HepG2 (cell line): ENCODE results near the gene DMGDH. TPM values are rescaled to one million over a fixed set of nuclear protein-coding genes. Genes with fewer than 3 reads are reported as not detected.
A peak's percentile ranks its signal among the peaks of the same experiment; 100 is the strongest.

Source experiments
- ATAC-seq: fragments of 200-7000 bp; cut with Tn5 transposase; 3 replicates; pipeline ENCODE4 v1.9.1; 2020; ENCODE audit warnings: mild to moderate bottlenecking, moderate library complexity
- BruUV-seq: library from RNA; stranded (reverse); fragments of 400-500 nt; replicated peaks from 2 replicates; lab custom pipeline; 2021; lab: Mats Ljungman, UMichigan
- CTCF ChIA-PET: fragments of 300-600 bp; formaldehyde crosslinking; extraction: SDS; loops from one replicate; lab custom pipeline; 2021; ENCODE audit warnings: low total read pairs, inconsistent platforms, low intra/inter-chr PET ratio; lab: Yijun Ruan, JAX
- POLR2A ChIA-PET: fragments of 350-600 bp; sonication (Branson Sonifier 250); formaldehyde crosslinking; loops from one replicate; lab custom pipeline; 2020; ENCODE audit warnings: antibody characterized with exemption, inconsistent platforms; lab: Yijun Ruan, JAX
- DNase-seq: peaks from one replicate; pipeline ENCODE4 v3.0.0-alpha.2; 2015; ENCODE audit warnings: low spot score
- FAIRE-seq: peaks from 3 replicates; lab custom pipeline; 2011; peaks lifted over from hg19 to GRCh38; lab: Jason Lieb, UNC
- H2AFZ ChIP-seq: one replicate; pipeline ENCODE4 v1.6.1; 2011; ENCODE audit warnings: low read length, inconsistent platforms
- H3K27ac ChIP-seq: fragments of 300-600 bp; 3 replicates; pipeline ENCODE4 v1.8.0; 2011; ENCODE audit warnings: mixed run types, mild to moderate bottlenecking, mixed read lengths, low read length, inconsistent platforms; ENCODE audit not compliant: insufficient read depth; ENCODE audit errors: extremely low read length
- H3K27me3 ChIP-seq, 2 experiments: fragments of 200-600 bp in 1 of 2; 2 replicates in 1 of 2; 3 replicates in 1 of 2; pipeline versions ENCODE4 v1.6.0 to v1.8.0; 2011; ENCODE audit warnings: low read length in 2 of 2, mild to moderate bottlenecking in 2 of 2, moderate library complexity in 2 of 2, inconsistent platforms in 1 of 2; ENCODE audit not compliant: insufficient read depth in 2 of 2, control insufficient read depth in 1 of 2
- H3K36me3 ChIP-seq, 2 experiments: fragments of 200-600 bp in 1 of 2; replicated peaks in 1 of 2; 2 replicates in 1 of 2; 3 replicates in 1 of 2; pipeline versions ENCODE4 v1.5.1 to v1.8.0; 2011; ENCODE audit warnings: low read length in 2 of 2, inconsistent platforms in 1 of 2; ENCODE audit not compliant: insufficient read depth in 2 of 2, control insufficient read depth in 1 of 2
- H3K4me1 ChIP-seq: 2 replicates; pipeline ENCODE4 v1.5.1; 2012; ENCODE audit warnings: low read length, inconsistent platforms; ENCODE audit not compliant: insufficient read depth
- H3K4me2 ChIP-seq: 2 replicates; pipeline ENCODE4 v1.6.0; 2011; ENCODE audit warnings: low read depth, low read length, inconsistent platforms
- H3K4me3 ChIP-seq, 3 experiments: fragments of 200-600 bp in 1 of 3; sonication (generic), shearing (Covaris generic) in 1 of 3; replicated peaks in 1 of 3; 2 replicates each; pipeline ENCODE4 v1.5.1; 2011 to 2016; ENCODE audit warnings: low read length in 3 of 3, inconsistent platforms in 2 of 3, low read depth in 2 of 3, mild to moderate bottlenecking in 2 of 3, control low read depth in 1 of 3, mixed read lengths in 1 of 3; ENCODE audit not compliant: insufficient read depth in 1 of 3
- H3K79me2 ChIP-seq: one replicate; pipeline ENCODE4 v1.6.1; 2011; ENCODE audit warnings: low read length, inconsistent platforms; ENCODE audit not compliant: insufficient read depth
- H3K9ac ChIP-seq: 2 replicates; pipeline ENCODE4 v1.6.0; 2011; ENCODE audit warnings: mild to moderate bottlenecking, low read depth, low read length, inconsistent platforms; ENCODE audit not compliant: insufficient read depth
- H3K9me3 ChIP-seq: 2 replicates; pipeline ENCODE4 v1.5.1; 2012; ENCODE audit warnings: mild to moderate bottlenecking, low read length
- H4K20me1 ChIP-seq: 2 replicates; pipeline ENCODE4 v1.6.0; 2011; ENCODE audit warnings: inconsistent platforms, mild to moderate bottlenecking, low read length, moderate library complexity; ENCODE audit not compliant: insufficient read depth
- CEBPG ChIP-seq: IDR thresholded peaks from 2 replicates; pipeline ENCODE4 v1.6.1; 2016
- CREB1 ChIP-seq, 2 experiments: fragments of 450-650 bp in 1 of 2; IDR thresholded peaks; 2 replicates each; pipeline ENCODE4 v1.6.1; 2016 to 2017; ENCODE audit warnings: control low read depth in 1 of 2, mild to moderate bottlenecking in 1 of 2, missing compliant biosample characterization in 1 of 2, missing genetic modification characterization in 1 of 2
- ELF3 ChIP-seq: IDR thresholded peaks from 2 replicates; pipeline ENCODE4 v1.6.1; 2016; ENCODE audit warnings: missing genetic modification reagents, missing compliant biosample characterization
- FOXJ3 ChIP-seq: sonication (generic); formaldehyde crosslinking; IDR thresholded peaks from 2 replicates; pipeline ENCODE4 v1.4.0; 2020; ENCODE audit warnings: missing genetic modification reagents, mild to moderate bottlenecking, borderline replicate concordance
- HNF1B ChIP-seq: sonication (generic); formaldehyde crosslinking; IDR thresholded peaks from 2 replicates; pipeline ENCODE4 v1.5.1; 2020; ENCODE audit warnings: mild to moderate bottlenecking, moderate library complexity, missing genetic modification reagents
- KAT2B ChIP-seq: fragments of 150-350 bp; IDR thresholded peaks from 2 replicates; pipeline ENCODE4 v1.6.1; 2014; ENCODE audit warnings: low read depth, low read length, borderline replicate concordance
- KDM6A ChIP-seq: IDR thresholded peaks from 2 replicates; pipeline ENCODE4 v1.6.1; 2016; ENCODE audit warnings: low read depth
- MED1 ChIP-seq: sonication (generic); formaldehyde crosslinking; IDR thresholded peaks from 2 replicates; pipeline ENCODE4 v1.4.0; 2020; ENCODE audit warnings: missing genetic modification reagents
- MED13 ChIP-seq: sonication (generic); formaldehyde crosslinking; IDR thresholded peaks from 2 replicates; pipeline ENCODE4 v1.5.0; 2020; ENCODE audit warnings: missing genetic modification reagents
- PCBP1 ChIP-seq: fragments of 200-400 bp; formaldehyde crosslinking; IDR thresholded peaks from 2 replicates; pipeline ENCODE4 v1.6.1; 2017; ENCODE audit warnings: mild to moderate bottlenecking, low read depth, low read length, borderline replicate concordance
- PHF21A ChIP-seq: sonication (generic); formaldehyde crosslinking; IDR thresholded peaks from 2 replicates; pipeline ENCODE4 v1.5.0; 2020; ENCODE audit warnings: mild to moderate bottlenecking, missing genetic modification reagents
- PITX1 ChIP-seq: sonication (generic); formaldehyde crosslinking; IDR thresholded peaks from 2 replicates; pipeline ENCODE4 v1.5.1; 2020; ENCODE audit warnings: mild to moderate bottlenecking, missing genetic modification reagents
- POGZ ChIP-seq: sonication (generic); formaldehyde crosslinking; IDR thresholded peaks from 2 replicates; pipeline ENCODE4 v1.4.0; 2020; ENCODE audit warnings: mild to moderate bottlenecking, missing genetic modification reagents
- POLR2G ChIP-seq: fragments of 200-400 bp; formaldehyde crosslinking; IDR thresholded peaks from 2 replicates; pipeline ENCODE4 v1.6.1; 2018; ENCODE audit warnings: mild to moderate bottlenecking, low read depth, low read length, moderate library complexity
- SAP130 ChIP-seq: IDR thresholded peaks from 2 replicates; pipeline ENCODE4 v1.6.1; 2016; ENCODE audit warnings: low read depth
- TBX2 ChIP-seq: sonication (generic); formaldehyde crosslinking; IDR thresholded peaks from 2 replicates; pipeline ENCODE4 v1.5.0; 2020; ENCODE audit warnings: missing genetic modification reagents, mild to moderate bottlenecking, borderline replicate concordance
- WIZ ChIP-seq: sonication (generic); formaldehyde crosslinking; IDR thresholded peaks from 2 replicates; pipeline ENCODE4 v1.5.1; 2020; ENCODE audit warnings: mild to moderate bottlenecking, missing genetic modification reagents
- ZGPAT ChIP-seq: IDR thresholded peaks from 2 replicates; pipeline ENCODE4 v1.6.1; 2016; ENCODE audit warnings: mild to moderate bottlenecking
- ZMYM4 ChIP-seq: sonication (generic); formaldehyde crosslinking; IDR thresholded peaks from 2 replicates; pipeline ENCODE4 v1.8.1; 2023; ENCODE audit warnings: mild to moderate bottlenecking, missing genetic modification reagents
- ZNF567 ChIP-seq: sonication (generic); formaldehyde crosslinking; IDR thresholded peaks from 2 replicates; pipeline ENCODE4 v1.8.1; 2023; ENCODE audit warnings: mild to moderate bottlenecking, missing genetic modification reagents, borderline replicate concordance
- ZNF580 ChIP-seq: IDR thresholded peaks from 2 replicates; pipeline ENCODE4 v1.6.1; 2016; ENCODE audit warnings: low read depth, borderline replicate concordance
- ZNF878 ChIP-seq: sonication (generic); formaldehyde crosslinking; IDR thresholded peaks from 2 replicates; pipeline ENCODE4 v1.8.1; 2023; ENCODE audit warnings: mild to moderate bottlenecking, missing genetic modification reagents, moderate library complexity
- ZSCAN20 ChIP-seq: sonication (generic); formaldehyde crosslinking; IDR thresholded peaks from 2 replicates; pipeline ENCODE4 v1.4.0; 2020; ENCODE audit warnings: missing genetic modification reagents, mild to moderate bottlenecking, borderline replicate concordance
- WGBS: methylation state at CpG from one replicate; pipeline ENCODE4 v1.1.6; 2017; ENCODE audit warnings: low lambda C conversion rate; 5-methylcytosine and 5-hydroxymethylcytosine counted together
- in situ Hi-C: cut with HindIII; loops from 2 replicates; pipeline ENCODE4 v1.10.0; 2017; ENCODE audit warnings: low pct_unique_long_range_greater_than_20kb; ENCODE audit not compliant: extremely low pct_ligation_motif_present
- intact Hi-C: fragments of 100-400 bp; cut with micrococcal nuclease; formaldehyde crosslinking; loops from one replicate; pipeline ENCODE4 v1.10.0; 2022; ENCODE audit not compliant: unreplicated experiment
- polyA plus RNA-seq, 8 experiments: library from polyadenylated mRNA; depleted of rRNA in 3 of 8; stranded (reverse) in 7 of 8; unstranded in 1 of 8; fragments of >200 nt; fragmentation: Illumina TruSeq in 4 of 8; extraction: Trizol in 4 of 8; gene quantifications; 2 replicates each; pipeline versions ENCODE4 v1.2.1 to v1.2.3, GENCODE V29; 2011 to 2016; ENCODE audit warnings: low read depth in 4 of 8, missing spikeins in 1 of 8, mixed read lengths in 1 of 8; ENCODE audit not compliant: insufficient read depth in 1 of 8
- total RNA-seq, 5 experiments: library from RNA; depleted of rRNA; stranded (reverse); fragments of >200 nt; fragmentation: Illumina TruSeq; extraction: Trizol; gene quantifications; 2 replicates each; pipeline ENCODE4 v1.2.3, GENCODE V29; 2016; ENCODE audit warnings: low read depth in 1 of 5

The DMGDH gene
- total and polyA plus RNA-seq, 2 of the 13 experiments (the other 11 are each of a cell fraction or from before 2014, with no cell fraction given) = 3.6 to 7.9 TPM

GRCh38 chr5:78979117-78979742, 90.2 kb downstream of the DMGDH start:
- Histone ChIP-seq H3K79me2 (peaks cover 79% of the 10 kb centered on the region), H3K36me3 (peaks cover 2 to 8% of the 10 kb centered on the region in 2 experiments; a peak in 3 of 5 replicates), H3K27ac (peak overlapping the region; percentile 59), H3K27me3 (no peaks in the 10 kb centered on the region), H3K4me2 (peak overlapping the region; percentile 48), H3K4me1 (peaks cover 89% of the 10 kb centered on the region), H2AFZ (no peak overlapping the region), H3K9me3 (no peaks in the 10 kb centered on the region), H4K20me1 (peaks cover 3% of the 10 kb centered on the region; the same call in 1 of the 2 replicates), H3K9ac (no peak overlapping the region; the same call in 1 of the 2 replicates), H3K4me3 (peak overlapping the region in 1 of 3 experiments; percentile 9; a peak in 1 of 6 replicates)
- ATAC-seq (peak; percentile 63), FAIRE-seq (peak; percentile 89), DNase-seq (peak; percentile 81)
- BruUV-seq = no TSS peak
- intact Hi-C loops = no loop called here
- in situ Hi-C loops = no loop called here
- ChIA-PET POLR2A (no interaction called here), CTCF (no interaction called here)
- 19% methylated on average over 6 of the region's 7 CpGs for WGBS
- TF ChIP-seq ZGPAT (CRISPR knock-in tag) (peak; percentile 50), ZNF580 (CRISPR knock-in tag) (0 out of 2 replicates have a peak, but pooled peaks have one; percentile 24), ZNF878 (peak; percentile 56; the same call in 1 of the 2 replicates), TBX2 (CRISPR knock-in tag) (peak; percentile 51; the same call in 1 of the 2 replicates), KDM6A (CRISPR knock-in tag) (0 out of 2 replicates have a peak, but pooled peaks have one; percentile 61), CEBPG (peak; percentile 27), SAP130 (CRISPR knock-in tag) (peak; percentile 43), PITX1 (CRISPR knock-in tag) (0 out of 2 replicates have a peak, but pooled peaks have one; percentile 35), MED1 (CRISPR knock-in tag) (peak; percentile 76), POLR2G (0 out of 2 replicates have a peak, but pooled peaks have one; percentile 29), POGZ (peak; percentile 92), ELF3 (CRISPR knock-in tag) (peak; percentile 33; the same call in 1 of the 2 replicates), KAT2B (no peak), PHF21A (CRISPR knock-in tag) (peak; percentile 31; the same call in 1 of the 2 replicates), ZMYM4 (peak; percentile 94), FOXJ3 (CRISPR knock-in tag) (peak; percentile 30; the same call in 1 of the 2 replicates), HNF1B (CRISPR knock-in tag) (peak; percentile 45; the same call in 1 of the 2 replicates), CREB1 (IDR thresholded peaks at IDR 0.05) (no peak), CREB1 (CRISPR knock-in tag; IDR thresholded peaks at IDR 0.05) (0 out of 2 replicates have a peak, but pooled peaks have one; percentile 12), MED13 (peak; percentile 33; the same call in 1 of the 2 replicates), WIZ (CRISPR knock-in tag) (0 out of 2 replicates have a peak, but pooled peaks have one; percentile 32), PCBP1 (no peak), ZSCAN20 (CRISPR knock-in tag) (no peak), ZNF567 (CRISPR knock-in tag) (no peak)
